ENCODE measurements around the gene KCNA10.
"Not testable (repeated sequence)": the region's sequence is repeated elsewhere in the genome, so short reads cannot be mapped to it uniquely, and the experiment has no call there.

KCNA10 gene

GRCh38 chr1:110535985-110536384 lies 17.0 kb upstream of the KCNA10 start:
- DNase-seq (ENCODE audit: low read depth, low spot score): no peak

- no peak for DNase-seq (ENCODE audit: low read depth, low spot score)
Measured at GRCh38 chr1:110533230-110533629, 14.3 kb upstream of the KCNA10 start.

GRCh38 chr1:110529011-110529410 lies 10.0 kb upstream of the KCNA10 start:
- no peak for DNase-seq (ENCODE audit: low read depth, low spot score)

GRCh38 chr1:110526201-110526780 lies 7.3 kb upstream of the KCNA10 start:
- DNase-seq (ENCODE audit: low read depth, low spot score): no peak

- DNase-seq (ENCODE audit: low read depth, low spot score): no peak
Measured at GRCh38 chr1:110525249-110525595, 6.2 kb upstream of the KCNA10 start.

- no peak for DNase-seq (ENCODE audit: low read depth, low spot score)
Measured at GRCh38 chr1:110524311-110525248, 5.6 kb upstream of the KCNA10 start.

GRCh38 chr1:110523011-110523410 lies 4.0 kb upstream of the KCNA10 start:
- DNase-seq (ENCODE audit: low read depth, low spot score): no peak

- DNase-seq (ENCODE audit: low read depth, low spot score): no peak
Measured at GRCh38 chr1:110522560-110522959, 3.6 kb upstream of the KCNA10 start.

- no peak for DNase-seq (ENCODE audit: low read depth, low spot score)
Measured at GRCh38 chr1:110520827-110521226, 1.9 kb upstream of the KCNA10 start.

- no peak for DNase-seq (ENCODE audit: low read depth, low spot score)
Measured at GRCh38 chr1:110515891-110516290, 3.1 kb downstream of the KCNA10 start.

- no peak for DNase-seq (ENCODE audit: low read depth, low spot score)
Measured at GRCh38 chr1:110515041-110515440, 3.9 kb downstream of the KCNA10 start.

- no peak for DNase-seq (ENCODE audit: low read depth, low spot score)
Measured at GRCh38 chr1:110513511-110513910, 5.5 kb downstream of the KCNA10 start.

GRCh38 chr1:110511436-110511835 lies 7.5 kb downstream of the KCNA10 start:
- no peak for DNase-seq (ENCODE audit: low read depth, low spot score)

- not testable (repeated sequence) for DNase-seq (ENCODE audit: low read depth, low spot score)
Measured at GRCh38 chr1:110510921-110511320, 8.1 kb downstream of the KCNA10 start.

- no peak for DNase-seq (ENCODE audit: low read depth, low spot score)
Measured at GRCh38 chr1:110509655-110510054, 9.3 kb downstream of the KCNA10 start.

GRCh38 chr1:110508028-110508940 lies 10.7 kb downstream of the KCNA10 start:
- DNase-seq (ENCODE audit: low read depth, low spot score): no peak

- DNase-seq (ENCODE audit: low read depth, low spot score): no peak
Measured at GRCh38 chr1:110506541-110506940, 12.4 kb downstream of the KCNA10 start.

GRCh38 chr1:110505596-110505995 lies 13.4 kb downstream of the KCNA10 start:
- no peak for DNase-seq (ENCODE audit: low read depth, low spot score)

- no peak for DNase-seq (ENCODE audit: low read depth, low spot score)
Measured at GRCh38 chr1:110504226-110504625, 14.7 kb downstream of the KCNA10 start.

GRCh38 chr1:110503471-110503870 lies 15.5 kb downstream of the KCNA10 start:
- DNase-seq (ENCODE audit: low read depth, low spot score): no peak

GRCh38 chr1:110502402-110503151 lies 16.4 kb downstream of the KCNA10 start:
- no peak for DNase-seq (ENCODE audit: low read depth, low spot score)

Measured in activated naive CD8-positive, alpha-beta T cell treated with anti-CD3 and anti-CD28 coated beads, Interleukin-2, amount 50 U/mL, for 16 hours (primary cell).